Endothelial cell of umbilical vein (primary cell): ENCODE results near the gene GRID1. TPM values are rescaled to one million over a fixed set of nuclear protein-coding genes. Genes with fewer than 3 reads are reported as not detected.

ENCODE experiments used
- BruUV-seq: library from RNA; stranded (reverse); fragments of 400-500 nt; replicated peaks from 2 replicates; lab custom pipeline; 2021; lab: Mats Ljungman, UMichigan
- CTCF ChIA-PET: fragments of 300-600, 350-600 bp; sonication (Branson Sonifier 250); formaldehyde crosslinking; loops from one replicate; lab custom pipeline; 2021; ENCODE audit warnings: antibody characterized with exemption, inconsistent platforms; lab: Charles Lee
- POLR2A ChIA-PET: fragments of 300-600, 350-600 bp; sonication (Branson Sonifier 250); formaldehyde crosslinking; loops from one replicate; lab custom pipeline; 2021; ENCODE audit warnings: antibody characterized with exemption, inconsistent platforms; lab: Charles Lee
- DNase-seq: peaks from one replicate; pipeline ENCODE4 v3.0.0-alpha.2; 2011; ENCODE audit warnings: low read depth, low spot score
- FAIRE-seq: peaks from 2 replicates; lab custom pipeline; 2011; peaks lifted over from hg19 to GRCh38; lab: Jason Lieb, UNC
- H2AFZ ChIP-seq: 2 replicates; pipeline ENCODE4 v1.6.0; 2012; ENCODE audit warnings: low read depth, low read length, control low read depth, inconsistent platforms
- H3K27ac ChIP-seq: 2 replicates; pipeline ENCODE4 v1.5.1; 2011; ENCODE audit warnings: low read depth, mild to moderate bottlenecking, control low read depth, low read length, moderate library complexity; ENCODE audit not compliant: insufficient read depth
- H3K27me3 ChIP-seq, 2 experiments: 2 replicates each; pipeline versions ENCODE4 v1.6.0 to v1.6.1; 2011; ENCODE audit warnings: low read length in 2 of 2, mixed read lengths in 1 of 2; ENCODE audit not compliant: control insufficient read depth in 2 of 2, insufficient read depth in 2 of 2
- H3K36me3 ChIP-seq, 2 experiments: 2 replicates in 1 of 2; 3 replicates in 1 of 2; pipeline ENCODE4 v1.5.1; 2011; ENCODE audit warnings: low read length in 2 of 2, mild to moderate bottlenecking in 1 of 2, moderate library complexity in 1 of 2; ENCODE audit not compliant: control insufficient read depth in 2 of 2, insufficient read depth in 2 of 2; ENCODE audit errors: extremely low read depth in 1 of 2
- H3K4me1 ChIP-seq: 3 replicates; pipeline ENCODE4 v1.5.1; 2011; ENCODE audit warnings: mild to moderate bottlenecking, low read length; ENCODE audit not compliant: control insufficient read depth, insufficient read depth; ENCODE audit errors: extremely low read depth
- H3K4me2 ChIP-seq: 2 replicates; pipeline ENCODE4 v1.6.1; 2011; ENCODE audit warnings: low read length, control low read depth, mixed read lengths; ENCODE audit not compliant: insufficient read depth
- H3K4me3 ChIP-seq, 3 experiments: fragments of 200-600 bp in 1 of 3; sonication (generic), shearing (Covaris generic) in 1 of 3; replicated peaks in 1 of 3; 2 replicates each; pipeline ENCODE4 v1.5.1; 2011 to 2016; ENCODE audit warnings: control low read depth in 3 of 3, low read length in 3 of 3, mild to moderate bottlenecking in 2 of 3, inconsistent platforms in 1 of 3, low read depth in 1 of 3, moderate library complexity in 1 of 3; ENCODE audit not compliant: insufficient read depth in 1 of 3
- H3K79me2 ChIP-seq: 2 replicates; pipeline ENCODE4 v1.6.0; 2012; ENCODE audit warnings: low read length, inconsistent platforms; ENCODE audit not compliant: control insufficient read depth, insufficient read depth
- H3K9ac ChIP-seq: replicated peaks from 2 replicates; pipeline ENCODE3; 2011; ENCODE audit warnings: low read length, control low read depth; ENCODE audit not compliant: insufficient read depth; ENCODE audit errors: extremely low read depth
- H3K9me1 ChIP-seq: replicated peaks from 3 replicates; pipeline ENCODE4 v1.6.0; 2011; ENCODE audit warnings: mild to moderate bottlenecking, low read length; ENCODE audit not compliant: control insufficient read depth, insufficient read depth; ENCODE audit errors: extremely low read depth
- H3K9me3 ChIP-seq: replicated peaks from 2 replicates; pipeline ENCODE4 v1.5.1; 2012; ENCODE audit warnings: low read length, inconsistent platforms; ENCODE audit not compliant: control insufficient read depth, insufficient read depth
- H4K20me1 ChIP-seq: replicated peaks from 2 replicates; pipeline ENCODE3; 2011; ENCODE audit warnings: mild to moderate bottlenecking, low read length; ENCODE audit not compliant: control insufficient read depth, insufficient read depth; ENCODE audit errors: extremely low read depth
- EZH2 ChIP-seq: IDR thresholded peaks from 2 replicates; pipeline ENCODE4 v1.6.1; 2012; ENCODE audit warnings: borderline replicate concordance, low read depth, mild to moderate bottlenecking, moderate library complexity, low read length, inconsistent platforms; ENCODE audit not compliant: severe bottlenecking
- FOS ChIP-seq: IDR thresholded peaks from 2 replicates; pipeline ENCODE4 v1.6.1; 2011; ENCODE audit warnings: mild to moderate bottlenecking, low read length, moderate library complexity, borderline replicate concordance; ENCODE audit not compliant: insufficient read depth
- GATA2 ChIP-seq: IDR thresholded peaks from 2 replicates; pipeline ENCODE4 v1.7.0; 2011; ENCODE audit warnings: low read depth, mild to moderate bottlenecking, moderate library complexity, mixed read lengths, low read length; ENCODE audit not compliant: insufficient read length, insufficient read depth
- JUN ChIP-seq: IDR thresholded peaks from 2 replicates; pipeline ENCODE4 v1.6.1; 2011; ENCODE audit warnings: borderline replicate concordance, low read depth; ENCODE audit not compliant: insufficient read length, insufficient read depth
- MYC ChIP-seq: IDR thresholded peaks from one replicate; pipeline ENCODE4 v1.6.1; 2011; ENCODE audit warnings: mild to moderate bottlenecking, low read depth, low read length
- POLR2A ChIP-seq: IDR thresholded peaks from 2 replicates; pipeline ENCODE4 v1.6.1; 2012; ENCODE audit warnings: low read depth, mild to moderate bottlenecking, control low read depth, low read length
- POLR2AphosphoS5 ChIP-seq: IDR thresholded peaks from 2 replicates; pipeline ENCODE4 v1.6.1; 2012; ENCODE audit warnings: low read depth, mild to moderate bottlenecking, control low read depth, low read length, moderate library complexity; ENCODE audit not compliant: insufficient read depth
- dilution Hi-C: fragments of 300-500 bp; cut with MboI; formaldehyde crosslinking; loops from one replicate; pipeline ENCODE4 v1.15.0; 2019; ENCODE audit warnings: low sequenced_read_pairs; ENCODE audit not compliant: extremely low pct_ligation_motif_present
- intact Hi-C: fragments of 100-400 bp; cut with micrococcal nuclease; formaldehyde crosslinking; loops from one replicate; pipeline ENCODE4 v1.10.0; 2022
- polyA plus RNA-seq, 4 experiments: library from polyadenylated mRNA; depleted of rRNA in 3 of 4; stranded (reverse) in 3 of 4; unstranded in 1 of 4; fragments of >200 nt; gene quantifications; 2 replicates each; pipeline versions ENCODE4 v1.2.1 to v1.2.3, GENCODE V29; 2011 to 2012; ENCODE audit warnings: missing spikeins in 1 of 4
- total RNA-seq: library from RNA; stranded (reverse); gene quantifications from 2 replicates; pipeline ENCODE4 v1.2.3, GENCODE V29; 2021
- TF ChIP-seq, protein P1 (sequence below): IDR thresholded peaks from 2 replicates; pipeline ENCODE4 v1.6.1; 2011; ENCODE audit not compliant: insufficient read depth, insufficient read length
- TF ChIP-seq, protein P2 (sequence below), 2 donors: IDR thresholded peaks; 1 replicate in 1 of 2; 2 replicates in 1 of 2; pipeline ENCODE4 v1.5.1; 2011; ENCODE audit warnings: low read length in 2 of 2, mild to moderate bottlenecking in 2 of 2, moderate library complexity in 2 of 2, control low read depth in 1 of 2, inconsistent platforms in 1 of 2, low read depth in 1 of 2; ENCODE audit not compliant: insufficient read depth in 1 of 2; ENCODE audit errors: extremely low read depth in 1 of 2

The GRID1 gene
- total and polyA plus RNA-seq, 2 donors (not counting 3 experiments of a cell fraction or from before 2014, with no cell fraction given): not detected

DNA sequence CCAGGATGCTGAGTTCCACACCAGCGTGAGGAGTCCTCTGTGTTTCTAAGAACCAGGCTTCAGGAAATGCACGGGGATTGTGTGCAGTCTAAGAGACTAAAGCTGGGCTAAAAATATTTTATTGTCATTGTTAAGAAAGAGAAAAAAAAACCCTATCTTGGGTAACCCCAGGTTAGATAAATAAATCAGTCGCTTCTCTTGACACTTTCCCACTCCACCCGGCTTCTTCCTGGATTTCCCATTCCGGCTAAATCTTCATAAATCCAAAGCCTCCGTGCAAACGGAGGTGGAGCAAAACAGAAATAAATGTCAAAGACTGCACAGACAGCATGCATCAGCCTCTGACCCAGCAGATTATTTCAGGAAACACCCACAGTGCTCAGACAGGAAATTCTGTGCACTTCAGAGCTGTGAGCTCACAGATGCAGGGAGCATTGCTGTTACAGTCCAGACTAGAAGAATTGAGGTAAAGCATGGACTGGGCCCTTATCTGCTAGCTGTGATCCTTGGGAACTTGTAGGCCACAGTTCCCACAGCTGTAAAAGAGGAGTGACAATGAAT is 44.8 kb upstream of the GRID1 start:
- BruUV-seq: no TSS peak
- ChIA-PET CTCF (interaction anchor here (1.0 to 5.5 kb wide), 3 partner anchors 10 to 174 kb away, joined by 3 to 53 read pairs (median 12); no protein-coding TSS in a partner anchor), POLR2A (interaction anchor here (0.9 kb wide), 1 partner anchor 111 kb away, joined by 6 read pairs; no protein-coding TSS in a partner anchor)
- Histone ChIP-seq H3K9me3 (no peaks in the 10 kb centered on the region), H3K27ac (peak overlapping the region; percentile 73), H4K20me1 (no peaks in the 10 kb centered on the region), H3K79me2 (no peaks in the 10 kb centered on the region), H3K9me1 (no peaks in the 10 kb centered on the region), H3K4me1 (peaks cover 17% of the 10 kb centered on the region), H3K27me3 (peaks cover 0 to 2% of the 10 kb centered on the region in 2 experiments), H3K4me2 (peak overlapping the region; percentile 63), H2AFZ (no peak overlapping the region), H3K9ac (peak overlapping the region; percentile 22), H3K36me3 (no peaks in the 10 kb centered on the region), H3K4me3 (no peak overlapping the region)
- TF ChIP-seq JUN (peak; percentile 6), POLR2AphosphoS5 (no peak), GATA2 (peak; percentile 16), MYC (no peak), FOS (peak; percentile 12), POLR2A (no peak), EZH2 (no peak)
- TF ChIP-seq, protein P1, sequence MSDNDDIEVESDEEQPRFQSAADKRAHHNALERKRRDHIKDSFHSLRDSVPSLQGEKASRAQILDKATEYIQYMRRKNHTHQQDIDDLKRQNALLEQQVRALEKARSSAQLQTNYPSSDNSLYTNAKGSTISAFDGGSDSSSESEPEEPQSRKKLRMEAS: no peak
- TF ChIP-seq, protein P2, sequence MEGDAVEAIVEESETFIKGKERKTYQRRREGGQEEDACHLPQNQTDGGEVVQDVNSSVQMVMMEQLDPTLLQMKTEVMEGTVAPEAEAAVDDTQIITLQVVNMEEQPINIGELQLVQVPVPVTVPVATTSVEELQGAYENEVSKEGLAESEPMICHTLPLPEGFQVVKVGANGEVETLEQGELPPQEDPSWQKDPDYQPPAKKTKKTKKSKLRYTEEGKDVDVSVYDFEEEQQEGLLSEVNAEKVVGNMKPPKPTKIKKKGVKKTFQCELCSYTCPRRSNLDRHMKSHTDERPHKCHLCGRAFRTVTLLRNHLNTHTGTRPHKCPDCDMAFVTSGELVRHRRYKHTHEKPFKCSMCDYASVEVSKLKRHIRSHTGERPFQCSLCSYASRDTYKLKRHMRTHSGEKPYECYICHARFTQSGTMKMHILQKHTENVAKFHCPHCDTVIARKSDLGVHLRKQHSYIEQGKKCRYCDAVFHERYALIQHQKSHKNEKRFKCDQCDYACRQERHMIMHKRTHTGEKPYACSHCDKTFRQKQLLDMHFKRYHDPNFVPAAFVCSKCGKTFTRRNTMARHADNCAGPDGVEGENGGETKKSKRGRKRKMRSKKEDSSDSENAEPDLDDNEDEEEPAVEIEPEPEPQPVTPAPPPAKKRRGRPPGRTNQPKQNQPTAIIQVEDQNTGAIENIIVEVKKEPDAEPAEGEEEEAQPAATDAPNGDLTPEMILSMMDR (IDR thresholded peaks at IDR 0.05; ENCODE audit: extremely low read depth in 1 of 2, insufficient read depth in 1 of 2, low read depth in 1 of 2, low read length in 2 of 2): no peak
- dilution Hi-C loops (no loop called here), intact Hi-C loops (no loop called here)
- DNase-seq: peak; percentile 64
- FAIRE-seq: peak; percentile 96
